KMS-11 (cell line): ENCODE measurements around the gene NPAS2.

Experiments used
- H2AFZ ChIP-seq: fragments of 200-600 bp; sonication (generic); 2 replicates; pipeline ENCODE4 v1.6.1; 2016; ENCODE audit warnings: antibody characterized with exemption, mixed run types, low read depth
- H3K27ac ChIP-seq: fragments of 200-600 bp; sonication (generic); 2 replicates; pipeline ENCODE4 v1.6.1; 2016; ENCODE audit warnings: mild to moderate bottlenecking, mixed run types
- H3K27me3 ChIP-seq: fragments of 200-600 bp; sonication (generic); 2 replicates; pipeline ENCODE4 v1.6.1; 2017; ENCODE audit warnings: mild to moderate bottlenecking, low read depth, mixed run types, moderate library complexity; ENCODE audit not compliant: insufficient read depth
- H3K36me3 ChIP-seq: fragments of 200-600 bp; sonication (generic); 2 replicates; pipeline ENCODE4 v1.6.1; 2017; ENCODE audit warnings: mild to moderate bottlenecking, mixed run types; ENCODE audit not compliant: insufficient read depth
- H3K4me1 ChIP-seq: fragments of 200-600 bp; sonication (generic); 2 replicates; pipeline ENCODE4 v1.6.1; 2016; ENCODE audit warnings: mild to moderate bottlenecking, low read depth, mixed run types; ENCODE audit not compliant: poor library complexity, severe bottlenecking
- H3K4me2 ChIP-seq: fragments of 200-600 bp; sonication (generic); 2 replicates; pipeline ENCODE4 v1.7.0; 2016; ENCODE audit warnings: mild to moderate bottlenecking, mixed run types
- H3K4me3 ChIP-seq: fragments of 200-600 bp; sonication (generic); IDR thresholded peaks from 2 replicates; pipeline ENCODE4 v1.6.1; 2017; ENCODE audit warnings: low read depth, low read length, mixed read lengths; ENCODE audit not compliant: insufficient read depth
- H3K79me2 ChIP-seq: fragments of 200-600 bp; sonication (generic); 2 replicates; pipeline ENCODE4 v1.6.1; 2016; ENCODE audit warnings: low read depth, mixed run types; ENCODE audit not compliant: insufficient read depth
- H3K9ac ChIP-seq: fragments of 200-600 bp; sonication (generic); 2 replicates; pipeline ENCODE4 v1.6.1; 2016; ENCODE audit warnings: mild to moderate bottlenecking, mixed run types
- H4K20me1 ChIP-seq: fragments of 200-600 bp; sonication (generic); 2 replicates; pipeline ENCODE4 v1.6.1; 2016; ENCODE audit warnings: mild to moderate bottlenecking, mixed run types; ENCODE audit not compliant: insufficient read depth
- CTCF ChIP-seq: fragments of 200-600 bp; sonication (generic); conservative IDR thresholded peaks from 2 replicates; pipeline ENCODE4 v1.6.1; 2017; ENCODE audit warnings: low read depth, mild to moderate bottlenecking, antibody characterized with exemption, low read length, moderate library complexity, mixed read lengths

Gene NPAS2

GRCh38 chr2:100865816-100866460 is 46.0 kb downstream of the NPAS2 start:
- H2AFZ ChIP-seq, result no peak overlapping the region
- no peaks in the 10 kb centered on the region for H4K20me1 ChIP-seq
- TF ChIP-seq CTCF, result no peak
- H3K4me1 ChIP-seq, result no peaks in the 10 kb centered on the region
- H3K4me3 ChIP-seq, result no peak overlapping the region
- H3K27ac ChIP-seq, result no peak overlapping the region
- no peak overlapping the region for H3K9ac ChIP-seq
- H3K4me2 ChIP-seq, result no peak overlapping the region
- H3K27me3 ChIP-seq, result no peaks in the 10 kb centered on the region
- no peaks in the 10 kb centered on the region for H3K79me2 ChIP-seq
- no peaks in the 10 kb centered on the region for H3K36me3 ChIP-seq

- no peaks in the 10 kb centered on the region for H4K20me1 ChIP-seq
- H3K4me1 ChIP-seq, result no peaks in the 10 kb centered on the region
- no peak overlapping the region for H3K9ac ChIP-seq
- no peak overlapping the region for H2AFZ ChIP-seq
- no peak for TF ChIP-seq CTCF
- H3K27me3 ChIP-seq, result no peaks in the 10 kb centered on the region
- no peaks in the 10 kb centered on the region for H3K79me2 ChIP-seq
- no peak overlapping the region for H3K4me3 ChIP-seq
- no peaks in the 10 kb centered on the region for H3K36me3 ChIP-seq
- no peak overlapping the region for H3K27ac ChIP-seq
- no peak overlapping the region for H3K4me2 ChIP-seq
Measured at GRCh38 chr2:100868083-100868482, 48.1 kb downstream of the NPAS2 start.

- H3K27ac ChIP-seq, result no peak overlapping the region
Measured at GRCh38 chr2:100869120-100869519, 49.2 kb downstream of the NPAS2 start.

GRCh38 chr2:100870652-100871531 is 51.0 kb downstream of the NPAS2 start:
- H2AFZ ChIP-seq, result no peak overlapping the region
- H3K27ac ChIP-seq, result no peak overlapping the region
- H3K4me3 ChIP-seq, result no peak overlapping the region
- H3K27me3 ChIP-seq, result no peaks in the 10 kb centered on the region
- no peaks in the 10 kb centered on the region for H3K79me2 ChIP-seq
- TF ChIP-seq CTCF, result no peak
- no peak overlapping the region for H3K4me2 ChIP-seq
- H3K4me1 ChIP-seq, result no peaks in the 10 kb centered on the region
- H3K9ac ChIP-seq, result no peak overlapping the region
- no peaks in the 10 kb centered on the region for H3K36me3 ChIP-seq
- H4K20me1 ChIP-seq, result no peaks in the 10 kb centered on the region

More at GRCh38 chr2:100869120-100869519, 49.2 kb downstream of the NPAS2 start:
- Histone ChIP-seq H3K4me3 (no peak overlapping the region), H2AFZ (no peak overlapping the region), H3K36me3 (no peaks in the 10 kb centered on the region), H3K79me2 (no peaks in the 10 kb centered on the region), H3K9ac (no peak overlapping the region), H3K4me1 (no peaks in the 10 kb centered on the region), H3K4me2 (no peak overlapping the region), H3K27me3 (no peaks in the 10 kb centered on the region), H4K20me1 (no peaks in the 10 kb centered on the region)
- no peak for TF ChIP-seq CTCF
